DMS 273 (cell line): ENCODE data around the gene ANAPC16.
"Not testable (repeated sequence)": the region's sequence is repeated elsewhere in the genome, so short reads cannot be mapped to it uniquely, and the experiment has no call there.

Source experiments
- DNase-seq: peaks from one replicate; lab custom pipeline; 2025; ENCODE audit not compliant: unreplicated experiment; lab: John Stamatoyannopoulos, UW

ANAPC16 gene

DNA sequence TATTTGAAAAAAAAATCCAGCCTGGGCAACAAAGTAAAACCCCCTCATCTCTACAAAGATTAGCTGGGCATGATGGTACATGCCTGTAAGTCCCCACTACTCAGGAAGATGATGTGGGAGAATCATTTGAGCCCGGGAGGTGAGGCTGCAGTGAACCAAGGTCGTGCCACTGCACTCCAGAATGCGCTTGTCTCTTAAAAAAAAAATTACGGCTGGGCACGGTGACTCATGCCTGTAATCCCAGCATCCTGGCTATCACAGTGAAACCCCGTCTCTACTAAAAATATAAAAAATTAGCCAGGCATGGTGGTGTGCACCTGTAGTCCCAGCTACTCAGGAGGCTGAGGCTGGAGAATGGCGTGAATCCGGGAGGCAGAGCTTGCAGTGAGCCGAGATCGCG, 4.4 kb upstream of the ANAPC16 start:
- DNase-seq: not testable (repeated sequence)

- DNase-seq: not testable (repeated sequence)
These were observed 4.0 kb upstream of the ANAPC16 start for GRCh38 chr10:72211832-72212231.

DNA sequence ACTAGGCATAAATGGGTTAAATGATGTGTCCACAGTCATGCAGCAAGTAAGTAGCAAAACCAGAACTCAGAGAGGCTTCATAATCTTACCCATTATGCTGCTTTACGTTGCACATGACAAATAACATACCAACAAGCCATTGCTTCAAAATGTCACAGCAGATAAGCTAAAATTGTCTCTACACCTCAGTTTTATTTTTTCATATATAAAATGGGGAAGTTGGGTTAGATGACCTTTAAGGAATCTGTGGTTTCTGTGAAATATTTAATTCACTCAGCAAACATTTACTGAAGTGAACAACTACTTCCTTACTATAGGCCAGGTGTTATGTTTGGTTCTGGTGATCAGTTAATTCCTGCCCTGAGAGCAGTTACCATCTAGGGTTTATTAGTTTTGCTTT, 2.5 kb downstream of the ANAPC16 start:
- DNase-seq: no peak

DNA sequence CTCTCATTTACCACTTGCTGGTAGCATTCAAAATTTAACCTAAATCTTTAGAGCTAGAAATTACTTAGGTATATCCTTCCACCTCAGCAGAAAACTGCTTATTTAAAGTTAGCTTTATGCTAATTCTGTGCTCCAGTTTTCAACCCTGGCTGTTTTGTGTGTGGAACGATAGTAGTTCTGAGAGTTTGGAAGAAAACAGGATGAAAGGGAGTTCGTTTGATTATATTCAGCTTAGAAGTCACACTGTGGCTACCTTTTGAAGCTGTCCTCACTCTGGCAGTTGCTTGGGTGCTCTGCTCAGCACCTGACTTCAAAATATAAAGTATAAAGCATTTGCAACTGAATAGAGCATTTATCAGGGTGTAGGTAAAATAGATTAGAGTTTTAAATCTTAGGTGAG, 2.9 kb downstream of the ANAPC16 start:
- no peak for DNase-seq

DNA sequence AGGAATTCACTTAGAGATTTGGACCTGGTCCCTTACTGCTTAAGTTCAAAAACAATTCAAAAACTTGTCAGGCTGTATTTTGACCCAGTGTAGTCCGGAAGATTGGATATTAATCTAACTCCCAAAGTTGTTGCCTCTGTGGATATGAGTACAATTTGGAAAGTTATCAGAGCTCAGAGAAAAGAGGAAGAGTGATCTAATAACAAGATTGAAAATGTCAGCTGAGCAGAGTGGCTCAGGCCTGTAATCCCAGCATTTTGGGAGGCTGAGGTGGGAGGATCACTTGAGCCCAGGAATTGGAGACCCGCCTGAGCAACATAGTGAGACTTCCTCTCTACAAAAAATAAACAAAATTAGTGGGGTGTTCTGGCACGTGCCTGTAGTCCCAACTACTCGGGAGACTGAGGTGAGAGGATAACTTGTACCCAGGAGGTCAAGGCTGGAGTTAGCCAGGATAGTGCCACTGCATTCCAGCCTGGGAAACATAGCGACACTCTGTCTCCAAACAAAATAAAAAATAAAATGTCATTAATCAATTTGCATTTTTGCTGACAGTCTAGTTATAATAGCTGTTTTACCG, 3.5 kb downstream of the ANAPC16 start:
- no peak for DNase-seq

- DNase-seq: no peak
These were observed 4.8 kb downstream of the ANAPC16 start for GRCh38 chr10:72220637-72221036.

DNA sequence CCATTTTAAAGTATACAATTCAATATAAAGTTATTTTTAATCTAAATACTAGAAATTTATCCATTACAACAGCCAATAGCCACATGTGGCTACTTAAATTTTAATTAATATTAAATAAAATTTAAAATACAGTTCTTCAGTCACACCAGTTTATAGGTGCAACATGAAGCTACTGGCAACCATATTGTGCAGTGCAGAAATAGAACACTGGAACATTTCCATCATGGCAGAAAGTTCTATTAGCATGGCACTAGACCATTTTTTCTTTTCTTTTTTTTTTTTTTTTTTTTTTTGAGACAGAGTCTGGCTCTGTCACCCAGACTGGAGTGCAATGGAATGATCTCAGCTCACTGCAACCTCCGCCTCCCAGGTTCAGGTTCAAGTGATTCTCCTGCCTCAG, 5.5 kb downstream of the ANAPC16 start:
- DNase-seq: no peak

- no peak for DNase-seq
These were observed 7.9 kb downstream of the ANAPC16 start for GRCh38 chr10:72223743-72224101.

DNA sequence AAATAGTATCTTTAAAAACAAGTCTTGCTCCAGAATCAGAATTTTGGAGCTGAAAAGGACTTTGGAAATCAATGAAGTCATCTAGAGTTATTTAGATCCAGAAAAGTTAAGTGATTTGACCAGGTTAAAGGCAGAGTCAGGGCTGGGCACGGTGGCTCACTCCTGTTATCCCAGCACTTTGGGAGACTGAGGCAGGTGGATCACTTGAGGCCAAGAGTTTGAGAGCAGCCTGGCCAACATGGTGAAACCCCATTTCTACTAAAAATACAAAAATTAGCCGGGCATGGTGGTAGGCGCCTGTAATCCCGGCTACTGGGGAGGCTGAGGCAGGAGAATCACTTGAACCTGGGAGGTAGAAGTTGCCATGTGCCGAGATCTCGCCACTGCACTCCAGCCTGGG, 8.4 kb downstream of the ANAPC16 start:
- DNase-seq: not testable (repeated sequence)

- DNase-seq: no peak
These were observed 10.7 kb downstream of the ANAPC16 start for GRCh38 chr10:72226418-72227027.

DNA sequence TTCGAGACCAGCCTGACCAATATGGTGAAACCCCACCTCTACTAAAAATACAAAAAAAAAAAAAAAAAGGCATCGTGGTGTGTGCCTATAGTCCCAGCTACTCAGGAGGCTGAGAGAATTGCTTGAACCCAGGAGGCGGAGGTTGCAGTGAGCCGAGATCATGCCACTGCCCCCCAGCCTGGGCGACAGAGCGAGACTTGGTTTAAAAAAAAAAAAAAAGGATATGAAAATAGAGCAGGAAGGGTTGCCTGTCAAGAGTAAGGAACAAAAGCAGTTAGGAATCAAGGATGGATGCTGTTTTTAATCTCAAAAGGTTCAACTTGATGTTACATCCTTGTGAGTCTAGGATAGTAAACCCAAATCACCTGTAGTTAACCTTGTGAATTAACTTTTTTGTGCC, 12.0 kb downstream of the ANAPC16 start:
- no peak for DNase-seq

- peak; percentile 44 for DNase-seq
These were observed 12.5 kb downstream of the ANAPC16 start for GRCh38 chr10:72228318-72228751.

- DNase-seq: no peak
These were observed 13.7 kb downstream of the ANAPC16 start for GRCh38 chr10:72229261-72230251.

- DNase-seq: no peak
These were observed 17.8 kb downstream of the ANAPC16 start for GRCh38 chr10:72233621-72234020.

DNA sequence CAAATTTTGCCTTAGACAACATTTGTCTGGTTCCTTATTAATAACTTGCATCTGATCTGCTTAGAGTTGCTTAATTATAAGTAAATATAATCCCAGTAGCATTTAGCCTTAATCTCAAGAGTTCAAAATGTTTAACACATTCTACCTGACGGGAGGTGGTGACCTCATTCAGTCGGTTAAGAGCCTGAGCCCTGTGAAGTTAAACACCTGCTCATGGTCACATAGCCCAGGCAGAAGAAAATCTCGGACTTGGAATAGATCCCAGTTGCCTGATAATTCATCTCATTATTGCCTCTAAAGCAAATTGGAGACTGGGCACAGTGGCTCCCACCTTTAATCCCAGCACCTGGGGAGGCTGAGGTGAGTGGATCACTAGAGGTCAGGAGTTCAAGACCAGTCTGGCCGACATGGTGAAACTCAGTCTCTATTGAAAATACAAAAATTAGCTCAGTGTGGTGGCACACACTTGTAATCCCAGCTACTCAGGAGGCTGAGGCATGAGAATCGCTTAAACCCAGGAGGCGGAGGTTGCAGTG, 18.8 kb downstream of the ANAPC16 start:
- no peak for DNase-seq

- DNase-seq: no peak
These were observed 19.9 kb downstream of the ANAPC16 start for GRCh38 chr10:72235544-72236279.

DNA sequence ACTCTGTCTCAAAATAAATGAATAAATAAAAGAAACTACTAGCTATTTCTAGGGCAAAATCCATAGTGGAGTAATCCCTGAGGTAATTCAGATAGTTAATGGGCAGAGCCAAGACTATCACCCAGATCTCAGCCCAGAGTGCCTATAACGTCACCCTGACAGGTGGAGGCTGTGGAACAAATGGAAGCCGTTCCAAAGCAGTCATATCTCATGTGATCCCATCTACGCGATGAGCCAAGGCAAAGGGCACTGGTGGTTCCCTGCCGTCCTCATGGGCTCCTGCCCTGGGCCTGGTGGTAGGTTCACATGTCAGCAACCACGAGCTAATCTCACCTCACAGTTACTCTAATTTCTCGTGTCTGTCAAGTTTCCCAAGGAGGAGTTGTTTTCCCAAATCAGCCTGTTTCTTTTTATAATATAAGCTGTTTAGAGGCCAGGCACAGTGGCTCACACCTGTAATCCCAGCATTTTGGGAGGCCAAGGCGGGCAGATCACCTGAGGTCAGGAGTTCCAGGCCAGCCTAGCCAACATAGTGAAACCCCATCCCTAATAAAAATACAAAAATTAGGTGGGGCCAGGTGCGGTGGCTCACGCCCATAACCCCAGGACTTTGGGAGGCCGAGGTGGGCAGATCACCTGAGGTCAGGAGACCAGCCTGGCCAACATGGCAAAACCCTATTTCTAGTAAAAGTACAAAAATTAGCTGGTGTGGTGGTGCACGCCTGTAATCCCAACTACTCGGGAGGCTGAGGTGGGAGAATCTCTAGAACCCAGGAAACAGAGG, 22.8 kb downstream of the ANAPC16 start:
- no peak for DNase-seq

DNA sequence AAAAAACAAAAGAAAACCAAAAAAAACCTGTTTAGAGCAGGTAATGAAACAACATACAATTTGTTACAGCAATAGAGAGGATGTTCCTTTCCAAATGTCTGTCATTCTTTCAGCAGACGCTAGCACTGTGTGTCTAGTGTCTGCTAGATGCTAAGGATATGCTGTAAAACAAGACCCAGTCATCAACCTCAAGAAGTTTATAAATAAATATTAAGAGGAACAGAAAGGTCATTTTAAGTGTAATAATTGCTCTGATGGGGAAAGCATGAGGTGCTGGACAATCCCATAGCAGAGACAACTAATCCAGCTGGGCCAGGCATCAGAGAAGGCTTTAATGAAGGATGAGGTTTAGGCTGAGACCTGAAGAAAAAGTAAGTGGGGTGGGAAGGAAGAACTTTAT, 23.6 kb downstream of the ANAPC16 start:
- no peak for DNase-seq

DNA sequence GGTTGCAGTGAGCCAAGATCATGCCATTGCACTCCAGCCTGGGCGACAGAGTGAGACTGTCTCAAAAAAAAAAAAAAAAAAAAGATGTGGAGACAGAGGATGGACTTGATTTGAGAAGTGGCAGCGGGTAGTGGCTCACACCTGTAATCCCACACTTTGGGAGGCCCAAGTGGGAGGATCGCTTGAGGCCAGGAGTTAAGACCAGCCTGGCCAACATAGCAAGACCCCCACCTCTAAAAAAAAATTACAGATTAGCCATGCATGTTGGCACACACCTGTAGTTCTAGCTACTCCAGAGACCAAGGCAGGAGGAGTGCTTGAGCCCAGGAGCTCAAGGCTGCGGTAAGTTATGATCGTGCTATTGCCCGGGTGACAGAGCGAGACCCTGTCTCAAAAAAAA, 24.6 kb downstream of the ANAPC16 start:
- DNase-seq: no peak

DNA sequence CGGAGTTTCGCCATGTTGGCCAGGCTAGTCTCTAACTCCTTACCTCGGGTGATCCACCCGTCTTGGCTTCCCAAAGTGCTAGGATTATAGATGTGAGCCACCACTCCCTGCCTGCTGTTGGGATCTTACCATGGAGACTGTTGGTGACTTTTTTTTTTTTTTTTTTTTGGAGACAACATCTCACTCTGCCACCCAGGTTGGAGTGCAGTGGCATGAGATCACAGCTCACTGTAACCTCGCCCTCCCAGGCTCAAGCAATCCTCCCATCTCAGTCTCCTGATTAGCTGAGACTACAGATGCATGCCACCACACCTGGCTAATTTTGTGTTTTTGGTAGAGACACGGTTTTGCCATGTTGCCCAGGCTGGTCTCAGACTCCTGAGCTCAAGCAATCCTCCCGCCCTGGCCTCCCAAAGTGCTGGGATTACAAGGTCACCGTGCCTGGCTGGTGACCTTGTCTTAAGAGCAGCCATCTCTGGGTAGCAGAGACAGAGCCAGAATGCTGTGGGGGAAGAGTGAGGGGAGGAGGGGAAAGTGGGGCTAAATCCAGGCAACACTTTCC, 26.0 kb downstream of the ANAPC16 start:
- no peak for DNase-seq
